Measurements from ENCODE around the gene ATP10A.
"Not testable (repeated sequence)": the region's sequence is repeated elsewhere in the genome, so short reads cannot be mapped to it uniquely, and the experiment has no call there.

ATP10A gene

GRCh38 chr15:25649390-25649789 is 213.7 kb downstream of the ATP10A start:
- DNase-seq (ENCODE audit: low spot score), result no peak

- DNase-seq (ENCODE audit: low spot score), result no peak
Measured at GRCh38 chr15:25643120-25643519, 220.0 kb downstream of the ATP10A start.

DNA sequence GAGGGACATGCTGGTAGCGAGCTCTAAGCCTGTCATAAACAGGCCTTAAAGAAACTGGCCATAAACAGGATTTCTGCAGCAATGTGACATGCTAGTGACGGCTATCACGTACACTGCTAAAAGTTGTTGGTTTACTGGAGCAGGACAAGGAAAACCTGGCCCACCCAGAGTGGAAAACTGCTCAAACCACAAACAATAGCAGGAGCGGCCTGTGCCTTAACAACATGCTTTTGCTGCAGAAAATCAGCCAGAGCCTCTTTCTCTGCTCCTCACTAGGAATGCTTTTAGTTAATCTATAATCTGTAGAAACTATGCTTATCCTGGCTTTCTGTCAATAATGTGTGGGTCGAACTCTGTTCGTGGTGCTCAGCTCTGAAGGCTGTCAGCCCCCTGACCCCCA is 221.4 kb downstream of the ATP10A start:
- peak; percentile 31 for DNase-seq (ENCODE audit: low spot score)

GRCh38 chr15:25641361-25641760 is 221.8 kb downstream of the ATP10A start:
- DNase-seq (ENCODE audit: low spot score), result no peak

DNA sequence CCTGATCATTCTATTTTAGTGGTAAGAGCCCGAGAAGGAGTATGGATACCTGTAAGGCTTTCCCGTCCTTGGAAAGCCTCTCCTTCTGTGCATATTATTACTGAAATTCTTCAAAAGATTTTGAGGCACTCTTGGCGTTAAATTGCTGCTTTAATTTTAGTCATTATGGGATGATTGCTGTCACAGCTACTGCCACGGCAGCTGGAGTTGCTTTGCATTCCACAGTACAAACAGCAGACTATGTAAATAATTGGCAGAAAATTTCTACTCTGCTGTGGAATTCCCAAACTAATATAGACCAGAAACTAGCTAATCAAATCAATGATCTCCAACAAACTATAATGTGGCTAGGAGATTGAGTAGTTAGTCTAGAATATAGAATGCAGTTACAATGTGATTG is 222.2 kb downstream of the ATP10A start:
- DNase-seq (ENCODE audit: low spot score), result not testable (repeated sequence)

- DNase-seq (ENCODE audit: low spot score), result no peak
Measured at GRCh38 chr15:25640381-25640780, 222.7 kb downstream of the ATP10A start.

GRCh38 chr15:25636486-25636885 is 226.6 kb downstream of the ATP10A start:
- DNase-seq (ENCODE audit: low spot score), result not testable (repeated sequence)

GRCh38 chr15:25635191-25635590 is 227.9 kb downstream of the ATP10A start:
- peak; percentile 23 for DNase-seq (ENCODE audit: low spot score)

- no peak for DNase-seq (ENCODE audit: low spot score)
Measured at GRCh38 chr15:25633862-25634261, 229.3 kb downstream of the ATP10A start.

- DNase-seq (ENCODE audit: low spot score), result no peak
Measured at GRCh38 chr15:25631971-25632370, 231.2 kb downstream of the ATP10A start.
